HG02759 (cell line): ENCODE data around the gene LGALS8.
"Not testable (repeated sequence)": the region's sequence is repeated elsewhere in the genome, so short reads cannot be mapped to it uniquely, and the experiment has no call there.

Experiments used
- ATAC-seq: cut with Tn5 transposase; IDR thresholded peaks from one replicate; pipeline ENCODE4 v1.9.1; 2021; ENCODE audit warnings: mild to moderate bottlenecking, moderate library complexity; ENCODE audit not compliant: unreplicated experiment

LGALS8 gene

DNA sequence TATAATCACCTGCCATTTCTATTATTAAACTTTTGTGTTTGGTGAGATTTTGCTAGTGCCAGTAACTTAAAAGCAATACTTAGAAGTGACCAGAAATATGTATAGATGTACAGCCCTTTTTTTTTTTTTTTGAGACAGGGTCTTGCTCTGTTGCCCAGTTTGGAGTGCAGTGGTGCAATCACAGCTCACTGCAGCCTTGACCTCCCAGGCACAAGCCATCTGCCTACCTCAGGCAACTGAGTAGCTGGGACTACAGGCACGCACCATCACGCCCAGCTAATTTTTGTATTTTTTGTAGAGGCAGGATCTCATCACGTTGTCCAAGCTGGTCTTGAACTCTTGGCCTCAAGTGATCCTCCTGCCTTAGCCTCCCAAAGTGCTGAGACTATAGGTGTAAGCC lies 56.6 kb downstream of the LGALS8 start:
- not testable (repeated sequence) for ATAC-seq

GRCh38 chr1:236581528-236581927 lies 57.7 kb downstream of the LGALS8 start:
- no peak for ATAC-seq

DNA sequence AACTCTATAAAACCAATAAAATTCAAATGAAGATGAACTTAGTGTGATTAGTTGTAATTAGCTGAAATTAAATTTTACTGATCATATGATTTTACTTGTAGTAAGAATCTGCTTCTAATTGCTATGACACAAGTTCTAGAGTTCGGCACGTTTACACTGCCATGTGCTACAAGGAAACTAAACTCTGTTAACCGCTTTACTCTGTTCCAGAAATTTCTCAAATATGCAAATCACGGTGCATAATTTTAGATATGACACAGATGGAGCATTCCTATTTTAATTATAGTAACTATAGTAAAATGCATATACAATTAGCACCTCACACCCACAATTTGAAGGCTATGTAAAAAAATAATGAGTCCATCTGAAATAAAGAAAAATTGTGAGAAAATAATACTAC lies 65.7 kb downstream of the LGALS8 start:
- no peak for ATAC-seq

- ATAC-seq, result no peak
Observed at GRCh38 chr1:236590553-236591150, 66.9 kb downstream of the LGALS8 start.

DNA sequence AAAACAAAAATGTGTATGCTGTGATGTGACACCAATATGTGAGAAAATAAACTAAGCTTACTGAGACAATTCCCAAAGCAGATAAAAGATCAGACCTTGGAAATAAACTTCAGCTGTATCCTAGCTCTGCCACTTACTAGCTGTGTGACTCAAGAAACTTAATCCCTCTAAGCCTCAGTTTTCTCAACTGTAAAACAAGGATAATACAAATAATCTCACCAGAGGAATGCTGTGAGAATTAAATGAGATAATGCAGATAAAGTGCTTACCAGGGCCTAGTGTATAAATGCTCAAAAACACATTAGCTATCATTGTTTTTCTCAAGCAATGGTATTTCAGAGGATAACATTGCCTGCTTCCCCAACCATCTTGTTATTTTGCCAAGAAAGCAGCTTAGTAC lies 78.4 kb downstream of the LGALS8 start:
- no peak for ATAC-seq
